H1 (cell line): Measurements from ENCODE around the gene NEURL1B.

ENCODE experiments used
- CEBPB ChIP-seq: IDR thresholded peaks from 2 replicates; pipeline ENCODE4 v1.6.1; 2012; ENCODE audit warnings: low read depth, low read length
- CTCF ChIP-seq, 3 experiments: IDR thresholded peaks; 1 replicate in 2 of 3; 2 replicates in 1 of 3; pipeline versions ENCODE4 v1.5.1 to v1.6.1; 2011; ENCODE audit warnings: low read length in 3 of 3, mild to moderate bottlenecking in 3 of 3, inconsistent platforms in 2 of 3, low read depth in 1 of 3, moderate library complexity in 1 of 3; ENCODE audit not compliant: insufficient read depth in 1 of 3; ENCODE audit errors: control extremely low read depth in 1 of 3
- GABPA ChIP-seq: IDR thresholded peaks from 2 replicates; pipeline ENCODE4 v1.6.1; 2011; ENCODE audit warnings: mild to moderate bottlenecking, low read length, moderate library complexity, borderline replicate concordance; ENCODE audit not compliant: insufficient read depth
- HDAC6 ChIP-seq: IDR thresholded peaks from one replicate; pipeline ENCODE4 v1.7.1; 2012; ENCODE audit warnings: low read depth, mild to moderate bottlenecking, inconsistent platforms, low read length, moderate library complexity
- KDM5A ChIP-seq: fragments of 200-600 bp; IDR thresholded peaks from 2 replicates; pipeline ENCODE4 v1.7.1; 2012; ENCODE audit warnings: mild to moderate bottlenecking, low read length, inconsistent platforms, mixed read lengths
- POLR2A ChIP-seq, 2 experiments: IDR thresholded peaks; 1 replicate in 1 of 2; 2 replicates in 1 of 2; pipeline ENCODE4 v1.6.1; 2011; ENCODE audit warnings: low read depth in 2 of 2, low read length in 2 of 2, mild to moderate bottlenecking in 2 of 2; ENCODE audit errors: control extremely low read depth in 1 of 2
- RNF2 ChIP-seq: fragments of 200-900, 300-1000 bp; sonication (generic); IDR thresholded peaks from 2 replicates; pipeline ENCODE4 v1.7.1; 2016; ENCODE audit warnings: borderline replicate concordance, low read depth, mild to moderate bottlenecking, antibody characterized with exemption, low read length; ENCODE audit not compliant: poor library complexity, severe bottlenecking; ENCODE audit errors: missing control alignments
- SP4 ChIP-seq: IDR thresholded peaks from 2 replicates; pipeline ENCODE4 v1.6.1; 2012; ENCODE audit warnings: low read length, inconsistent platforms
- SUZ12 ChIP-seq: fragments of 200-600 bp; sonication (generic); IDR thresholded peaks from 2 replicates; pipeline ENCODE4 v1.6.1; 2012; ENCODE audit warnings: mild to moderate bottlenecking, inconsistent platforms, low read length, moderate library complexity, mixed read lengths

DNA sequence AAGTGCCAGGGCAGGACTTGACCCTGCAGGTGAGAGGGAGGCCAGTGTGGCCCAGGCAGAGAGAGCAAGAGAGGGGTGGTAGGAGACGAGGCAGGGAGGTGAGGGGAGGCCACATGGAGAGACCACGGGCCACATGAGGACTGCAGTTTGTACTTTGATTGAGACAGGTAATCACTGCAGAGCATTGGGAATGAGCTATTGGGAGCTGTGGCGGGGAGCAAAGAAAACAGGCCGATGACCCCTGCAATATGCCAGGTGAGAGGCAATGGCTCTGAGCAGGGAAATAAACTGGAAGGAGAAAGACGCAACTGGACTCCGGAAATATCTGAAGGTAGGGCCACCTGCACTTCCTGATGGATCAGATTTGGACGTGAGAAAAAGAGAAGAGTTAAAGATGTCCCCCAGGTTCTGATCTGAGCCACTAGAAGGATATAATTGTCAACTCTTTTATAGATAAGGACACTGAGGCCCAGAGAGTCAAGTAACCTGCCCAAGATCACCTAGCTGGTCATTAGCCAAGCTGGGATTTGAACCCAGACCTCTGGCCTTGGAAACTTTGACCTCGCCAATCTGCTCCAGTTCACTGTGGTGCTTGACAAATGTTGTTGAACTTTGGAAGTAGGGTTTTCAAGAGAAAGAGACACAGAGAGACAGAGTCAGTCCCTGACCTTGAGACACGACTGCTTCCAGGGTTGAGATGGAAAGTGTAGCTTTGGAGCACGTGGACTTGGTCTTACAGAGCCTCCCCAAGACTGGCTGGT is 87.6 kb downstream of the NEURL1B start:
- TF ChIP-seq POLR2A (IDR thresholded peaks at IDR 0.05; ENCODE audit: control extremely low read depth in 1 of 2, low read depth in 2 of 2, low read length in 2 of 2) = no peak
- no peak for TF ChIP-seq CTCF (IDR thresholded peaks at IDR 0.05; ENCODE audit: control extremely low read depth in 1 of 3, insufficient read depth in 1 of 3, low read depth in 1 of 3, low read length in 3 of 3)
- no peak for TF ChIP-seq HDAC6
- TF ChIP-seq SP4 = no peak
- TF ChIP-seq SUZ12 = no peak
- no peak for TF ChIP-seq GABPA
- no peak for TF ChIP-seq RNF2
- no peak for TF ChIP-seq KDM5A
- no peak for TF ChIP-seq CEBPB
